ENCODE measurements around the gene MXD4.
"Not testable (repeated sequence)": the region's sequence is repeated elsewhere in the genome, so short reads cannot be mapped to it uniquely, and the experiment has no call there.

MXD4 gene

DNA sequence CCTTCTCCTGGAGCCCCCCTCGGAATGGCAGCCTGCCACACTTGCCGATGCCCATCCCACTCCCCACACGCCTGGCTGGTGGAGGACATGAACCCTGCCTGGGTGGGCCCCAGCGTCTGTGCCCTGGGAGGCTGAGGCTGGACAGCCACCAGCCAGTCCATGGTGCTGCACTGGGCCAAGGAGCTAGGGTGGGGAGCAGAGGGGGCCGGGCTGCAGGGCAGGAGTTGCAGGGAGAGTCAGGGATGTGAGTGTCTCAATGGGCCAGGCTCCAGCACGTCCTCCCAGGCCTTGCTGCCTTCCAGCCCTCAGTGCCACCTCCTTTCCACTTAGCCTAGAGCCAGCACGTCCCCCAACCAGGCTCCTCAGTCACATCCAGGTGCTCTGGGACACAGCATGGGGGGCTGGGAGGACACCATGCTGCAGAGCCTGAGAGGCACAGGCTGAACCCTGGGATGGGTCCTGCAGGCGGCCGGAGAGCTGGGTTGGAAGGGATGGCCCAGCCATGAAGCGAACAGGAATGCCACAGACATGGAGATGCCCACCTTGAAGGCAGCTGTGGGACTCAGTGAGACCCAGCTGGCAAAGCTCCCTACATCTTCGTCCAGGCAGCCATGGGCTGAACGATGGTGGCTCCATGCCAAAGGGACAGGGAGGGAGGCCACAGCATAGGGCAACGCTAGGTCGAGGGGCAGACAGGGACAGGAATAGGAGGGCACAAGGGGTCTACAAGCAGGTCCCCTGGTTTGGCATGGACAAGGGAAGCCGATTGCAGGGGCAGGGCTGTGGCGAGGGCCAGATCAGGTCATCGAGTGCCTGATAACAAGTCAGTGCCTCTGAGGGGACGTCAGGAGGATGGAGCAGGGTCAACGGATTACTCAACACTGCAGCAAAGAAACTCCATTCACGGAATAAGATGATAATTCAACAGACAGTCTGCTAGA lies 30.1 kb upstream of the MXD4 start:
- DNase-seq = no peak

DNA sequence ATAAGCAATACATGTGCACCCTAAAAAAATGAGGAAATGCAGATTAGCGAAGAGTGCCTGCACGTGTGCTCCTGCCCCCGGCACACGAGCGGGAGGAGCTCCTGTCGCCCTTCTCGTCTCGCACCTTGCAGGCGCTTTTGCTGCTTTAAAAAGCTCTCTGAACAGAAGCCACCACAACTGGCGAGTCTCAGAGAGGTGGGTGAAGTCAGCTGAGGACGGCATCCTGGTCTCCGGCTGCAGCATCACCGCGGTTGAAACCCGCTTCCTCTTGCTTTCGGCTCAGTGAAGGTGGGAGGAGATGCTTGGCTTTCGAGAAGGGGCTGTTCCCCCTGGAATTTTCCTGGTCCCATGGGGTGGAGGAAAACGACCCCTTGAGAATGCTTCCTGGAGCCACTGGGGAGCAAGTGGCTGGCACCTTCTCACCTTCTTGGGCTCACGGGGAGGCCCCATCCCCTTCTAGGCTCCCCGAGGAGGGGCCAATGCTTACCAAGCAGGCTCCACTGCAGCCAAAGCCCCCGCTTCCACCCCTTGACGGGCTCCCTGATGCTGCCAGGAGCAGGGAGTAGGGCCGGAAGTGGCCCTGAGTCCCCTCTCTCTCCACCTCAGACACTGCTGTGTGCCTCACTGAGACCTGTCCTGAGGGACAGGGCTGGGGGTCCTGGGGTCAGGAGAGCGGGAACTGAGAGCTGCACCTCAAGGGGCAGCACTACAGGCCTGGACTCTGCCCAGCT lies 29.2 kb upstream of the MXD4 start:
- peak; percentile 69 for DNase-seq

DNA sequence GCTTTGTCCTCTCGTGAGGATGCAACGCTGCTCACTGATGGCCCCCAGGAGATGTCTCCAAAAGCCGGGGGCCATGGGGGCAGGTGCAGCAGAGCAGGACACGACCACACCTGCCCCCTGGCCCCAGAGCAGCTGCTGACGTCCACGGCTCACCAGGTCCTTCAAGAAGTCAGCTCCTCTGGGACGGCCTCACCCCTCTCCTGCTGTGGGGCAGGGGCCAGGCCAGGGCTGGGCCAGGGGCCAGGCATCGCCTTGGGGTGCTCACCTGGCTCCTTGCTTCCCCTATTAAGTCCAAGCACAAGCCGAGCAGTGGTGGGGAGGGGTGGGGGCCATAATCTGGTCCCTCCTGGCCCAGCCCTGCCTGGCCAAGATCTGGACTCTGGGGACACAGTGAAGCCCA lies 28.6 kb upstream of the MXD4 start:
- no peak for DNase-seq

DNA sequence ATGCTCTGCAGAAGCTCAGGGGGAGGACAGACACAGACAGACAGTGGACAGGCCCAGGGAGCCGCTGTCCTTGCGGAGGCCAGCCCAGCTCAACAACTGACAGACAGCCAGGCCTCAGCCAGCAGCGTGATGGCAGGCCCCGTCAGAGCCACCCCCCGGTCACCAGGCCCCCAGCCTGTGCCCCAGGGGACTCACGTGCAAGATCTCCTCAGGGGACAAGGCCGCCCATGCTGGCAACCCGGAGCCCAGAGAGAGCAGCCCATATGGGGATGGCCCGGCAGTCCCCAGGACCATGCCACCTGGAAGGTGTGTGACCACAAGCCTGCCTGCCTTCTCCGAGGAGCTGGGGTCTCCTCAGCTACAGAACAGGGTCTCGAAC lies 28.0 kb upstream of the MXD4 start:
- no peak for DNase-seq

DNA sequence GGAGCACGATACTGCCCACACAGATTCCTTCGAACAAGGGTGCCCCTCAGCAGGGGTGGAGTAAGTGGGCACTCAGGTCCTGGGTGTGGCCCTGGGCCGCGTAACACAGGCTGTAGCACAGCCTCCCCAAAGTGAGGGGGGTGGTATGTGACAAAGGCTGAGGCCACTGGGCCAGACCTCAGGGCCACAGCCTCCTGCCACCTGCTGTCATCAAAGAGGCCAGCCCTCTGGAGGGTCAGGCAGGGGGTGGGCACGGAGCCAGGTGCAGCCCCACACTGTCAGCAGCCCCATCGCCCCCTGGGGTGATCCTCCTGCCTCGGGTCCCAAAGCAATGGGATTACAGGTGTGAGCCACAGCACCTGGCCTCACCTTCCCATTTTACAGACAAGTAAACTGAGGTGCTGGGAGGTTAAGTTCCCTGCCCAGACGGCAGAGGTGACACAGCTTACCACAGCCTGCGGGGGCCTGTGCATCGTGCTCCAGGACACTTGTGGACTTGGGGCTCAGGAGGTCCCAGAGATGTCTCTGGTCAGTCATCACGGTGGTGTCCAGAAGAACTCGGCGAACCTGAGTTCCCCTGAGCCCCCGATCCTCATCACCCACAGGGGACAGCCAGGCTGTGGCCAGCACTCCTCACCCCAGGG lies 27.5 kb upstream of the MXD4 start:
- no peak for DNase-seq

DNA sequence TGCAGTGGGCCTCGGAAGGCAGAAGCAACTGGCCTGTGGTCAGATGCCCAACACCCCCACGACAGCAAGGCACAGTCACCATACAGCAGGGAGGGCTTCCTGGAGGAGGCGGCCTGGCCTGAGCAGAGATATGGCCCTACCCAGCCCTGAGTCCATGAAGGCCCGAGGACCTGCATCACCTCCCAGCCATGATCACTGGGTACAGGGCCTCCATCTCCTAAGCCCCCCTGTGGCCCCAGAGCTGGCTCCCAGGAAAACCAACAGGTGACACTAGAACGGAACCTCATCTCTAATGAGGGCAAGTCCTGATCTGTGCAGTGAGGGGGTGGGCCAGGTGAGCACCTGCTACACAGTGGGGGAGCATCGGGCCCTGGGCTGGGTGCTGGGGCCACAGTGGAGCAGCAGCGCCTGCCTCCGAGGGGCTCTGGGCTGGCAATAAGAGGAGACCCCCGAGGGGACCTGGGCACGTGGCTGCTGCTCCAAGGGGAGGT lies 26.2 kb upstream of the MXD4 start:
- DNase-seq = no peak

DNA sequence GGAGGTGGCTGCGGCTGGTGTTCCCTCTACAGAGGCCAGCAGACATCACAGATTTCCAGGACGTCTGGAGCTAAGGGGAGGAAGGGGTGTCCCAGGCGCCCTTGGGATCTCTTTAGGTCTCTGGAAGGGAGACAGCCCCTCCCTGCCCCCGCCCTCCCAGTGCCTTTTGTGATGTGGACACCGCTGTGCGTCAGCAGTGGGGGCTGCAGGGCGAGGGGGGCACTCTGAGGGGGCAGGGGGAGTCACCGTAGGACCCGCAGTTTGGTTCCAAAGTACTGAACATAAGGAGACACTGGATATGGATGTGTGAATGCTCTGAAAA lies 25.6 kb upstream of the MXD4 start:
- no peak for DNase-seq

DNA sequence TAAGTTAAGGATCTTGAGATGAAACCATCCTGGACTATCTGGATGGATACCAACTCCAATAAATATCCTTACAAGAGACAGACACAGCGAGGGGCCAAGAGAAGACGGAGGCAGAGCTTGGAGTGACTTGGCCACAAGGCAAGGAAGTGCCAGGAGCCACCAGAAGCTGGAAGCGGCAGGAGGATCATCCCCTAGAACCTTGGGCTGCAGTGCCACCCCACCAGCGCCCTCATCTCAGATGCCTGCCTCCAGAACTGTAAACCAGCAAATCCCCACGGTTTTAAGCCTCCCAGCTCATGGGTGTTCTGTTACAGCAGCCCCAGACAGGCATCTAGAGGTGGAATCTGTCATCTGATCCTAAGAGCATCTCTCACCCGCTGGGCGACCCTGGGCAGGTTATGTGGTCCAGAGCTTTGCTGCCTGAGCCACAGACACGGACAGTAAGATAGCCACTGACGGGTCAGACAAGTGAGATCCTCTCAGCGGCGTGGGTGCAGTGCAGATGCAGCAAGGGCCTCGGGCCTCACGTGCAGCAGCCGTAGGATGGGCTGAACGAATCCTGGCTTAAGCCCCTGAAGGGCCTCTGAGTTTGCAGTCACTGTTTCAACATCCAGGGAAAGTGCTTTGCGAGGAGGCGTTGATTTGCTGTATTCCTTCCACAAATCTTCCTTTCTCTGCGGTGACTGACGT lies 25.1 kb upstream of the MXD4 start:
- no peak for DNase-seq

DNA sequence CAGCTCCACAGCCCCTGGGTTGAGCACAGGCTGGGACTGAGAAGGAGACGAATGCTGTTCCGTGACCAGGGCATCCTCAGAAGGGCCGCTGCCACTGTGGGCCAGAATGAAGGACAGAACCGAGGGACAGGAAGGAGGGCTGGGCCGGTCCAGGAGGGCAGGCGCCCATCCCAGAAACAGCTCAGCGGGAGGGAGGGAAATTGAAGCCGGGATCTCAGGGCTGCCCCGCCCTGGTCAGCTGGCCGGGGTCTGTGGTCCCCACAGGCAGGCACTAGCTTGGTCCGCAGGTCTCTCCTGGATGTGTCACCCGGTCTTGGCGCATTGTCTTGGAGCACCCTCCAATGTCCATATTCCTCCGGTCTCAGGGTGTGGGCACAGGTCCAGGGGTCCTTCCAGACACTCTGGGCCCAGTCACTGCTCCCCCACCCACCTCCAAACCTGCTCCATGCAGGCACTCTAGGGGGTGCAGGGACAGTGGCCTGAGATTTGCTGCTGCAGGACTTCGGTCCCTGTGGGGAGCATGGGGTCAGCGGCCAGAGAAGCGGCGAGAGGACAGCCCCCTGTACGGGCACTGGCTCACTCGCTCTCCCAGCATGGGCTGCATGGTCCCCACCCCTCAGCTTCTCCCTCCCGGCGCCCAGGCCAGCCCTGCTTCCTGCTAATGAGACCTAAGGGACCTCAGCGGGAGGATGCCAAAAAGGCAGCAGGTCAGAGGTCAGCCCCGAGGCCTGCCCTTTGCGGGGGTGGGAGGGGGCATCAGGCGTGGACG lies 23.9 kb upstream of the MXD4 start:
- no peak for DNase-seq

DNA sequence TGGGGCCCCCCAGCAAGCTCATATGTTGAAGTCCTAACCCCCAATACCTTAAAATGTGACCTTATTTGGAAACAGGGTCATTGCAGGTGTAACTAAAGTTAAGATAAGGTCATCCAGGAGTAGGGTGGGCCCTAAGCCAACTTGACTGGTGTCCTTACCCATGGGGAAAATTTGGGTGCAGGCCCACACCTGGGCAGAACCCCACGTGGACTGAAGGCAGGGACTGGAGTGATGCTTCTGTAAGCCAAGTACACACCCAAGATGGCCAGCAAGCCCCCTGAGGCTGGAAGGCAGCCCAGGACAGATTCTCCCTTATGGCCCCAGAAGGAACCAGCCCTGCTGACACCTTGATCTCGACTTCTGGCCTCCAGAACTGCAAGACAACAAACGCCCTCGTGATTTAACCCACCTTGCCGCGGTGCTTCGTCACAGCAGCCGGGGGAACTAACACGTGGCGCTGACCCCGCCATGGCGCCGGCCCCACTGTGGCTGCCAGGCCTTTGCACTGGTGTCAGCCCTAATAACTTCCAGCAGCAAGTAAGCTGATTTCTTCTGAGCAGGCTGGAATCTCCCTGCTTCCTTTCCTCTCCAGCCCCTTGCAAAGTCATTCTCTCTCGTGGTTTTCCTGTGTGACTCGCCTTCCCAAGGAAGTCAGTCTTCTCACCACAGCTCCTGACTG lies 23.2 kb upstream of the MXD4 start:
- no peak for DNase-seq

DNA sequence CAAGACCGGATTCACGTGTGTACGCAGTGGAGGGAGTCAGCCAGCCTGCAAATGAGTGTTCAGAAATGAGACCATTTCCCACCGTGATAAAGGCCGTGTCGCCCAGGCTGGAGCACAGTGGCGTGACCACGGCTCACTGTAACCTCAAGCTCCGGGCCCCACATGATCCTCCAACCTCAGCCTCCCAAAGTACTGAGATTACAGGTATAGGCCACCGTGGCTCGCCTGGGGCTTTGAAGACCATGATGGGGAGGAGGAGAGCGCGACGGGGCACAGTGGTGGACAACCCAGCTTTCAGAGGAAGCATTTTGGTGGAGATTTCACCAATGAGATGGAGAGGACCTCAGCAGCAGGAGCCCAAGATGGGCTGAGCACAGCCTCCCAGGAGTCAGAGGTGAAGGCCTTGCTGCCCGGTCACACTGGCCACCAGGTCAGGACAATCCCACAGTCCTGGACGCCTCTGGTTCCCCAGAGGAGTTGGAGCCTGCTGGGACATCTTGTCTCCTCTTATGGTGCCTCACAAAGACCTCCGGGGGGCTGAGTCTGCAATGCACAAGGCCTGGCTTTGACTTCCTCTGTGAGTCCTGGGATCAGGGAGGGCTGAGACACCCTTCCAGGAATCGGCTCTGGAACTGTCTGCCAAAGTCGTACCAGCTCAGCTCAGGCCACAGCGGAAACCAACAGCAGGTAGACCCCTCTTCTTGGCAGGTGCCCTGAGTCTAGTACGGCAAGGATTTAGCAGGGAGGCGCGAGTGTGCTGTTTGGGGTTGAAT lies 22.4 kb upstream of the MXD4 start:
- DNase-seq = no peak

DNA sequence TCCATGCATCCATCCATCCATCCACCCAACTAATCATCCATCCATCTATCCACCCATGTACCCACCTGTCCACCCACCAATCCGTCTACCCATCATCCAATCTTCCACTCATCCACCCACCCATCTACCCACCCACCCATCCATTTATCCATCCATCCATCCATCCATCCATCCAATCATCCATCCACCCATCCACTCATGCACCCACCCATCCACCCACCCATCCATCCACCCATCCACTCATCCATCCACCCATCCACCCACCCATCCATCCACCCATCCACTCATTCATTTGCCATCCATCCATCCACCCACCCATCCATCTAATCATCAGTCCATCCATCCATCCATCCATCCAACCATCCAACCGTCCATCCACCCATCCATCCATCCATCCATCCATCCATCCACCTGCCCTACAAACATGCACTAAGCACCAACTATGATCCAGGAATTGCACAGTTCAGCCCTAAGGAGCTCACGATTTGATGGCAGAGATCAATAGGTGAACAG lies 21.3 kb upstream of the MXD4 start:
- DNase-seq = no peak

DNA sequence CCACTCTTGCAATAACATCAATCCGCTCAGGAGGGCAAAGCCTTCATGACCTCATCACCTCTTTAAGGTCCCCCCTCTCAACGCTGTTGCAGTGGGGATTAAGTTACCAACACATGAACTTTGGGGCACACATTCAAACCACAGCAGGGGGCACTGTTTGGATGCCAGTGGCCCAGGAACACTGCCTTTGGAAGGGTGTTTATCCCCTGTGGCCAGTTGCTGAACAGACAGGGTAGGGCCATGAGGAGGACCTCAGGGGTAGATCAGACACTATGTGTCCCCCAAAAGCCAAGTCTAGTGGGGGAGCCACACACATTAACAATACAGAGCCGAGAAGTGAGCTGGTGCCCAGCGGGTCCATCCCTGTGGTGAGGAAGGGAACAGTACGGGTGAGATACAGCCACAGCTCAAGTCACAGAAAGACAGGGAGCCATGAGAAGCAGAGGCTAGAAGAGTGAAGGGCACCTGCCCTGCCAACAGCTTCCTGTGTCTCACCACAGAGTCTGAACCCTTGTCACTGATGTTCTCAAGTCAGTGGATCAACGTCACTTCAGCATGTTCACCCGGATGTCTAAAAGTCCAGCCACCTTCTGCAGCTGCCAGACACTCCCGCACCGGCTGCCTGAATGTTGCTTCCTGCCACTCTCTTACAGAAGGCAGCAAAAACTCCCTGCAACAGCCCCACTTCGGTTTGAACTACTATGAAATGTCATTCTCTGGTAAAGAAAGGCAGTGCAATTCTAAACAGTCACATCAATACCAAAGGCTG lies 19.9 kb upstream of the MXD4 start:
- peak; percentile 74 for DNase-seq

DNA sequence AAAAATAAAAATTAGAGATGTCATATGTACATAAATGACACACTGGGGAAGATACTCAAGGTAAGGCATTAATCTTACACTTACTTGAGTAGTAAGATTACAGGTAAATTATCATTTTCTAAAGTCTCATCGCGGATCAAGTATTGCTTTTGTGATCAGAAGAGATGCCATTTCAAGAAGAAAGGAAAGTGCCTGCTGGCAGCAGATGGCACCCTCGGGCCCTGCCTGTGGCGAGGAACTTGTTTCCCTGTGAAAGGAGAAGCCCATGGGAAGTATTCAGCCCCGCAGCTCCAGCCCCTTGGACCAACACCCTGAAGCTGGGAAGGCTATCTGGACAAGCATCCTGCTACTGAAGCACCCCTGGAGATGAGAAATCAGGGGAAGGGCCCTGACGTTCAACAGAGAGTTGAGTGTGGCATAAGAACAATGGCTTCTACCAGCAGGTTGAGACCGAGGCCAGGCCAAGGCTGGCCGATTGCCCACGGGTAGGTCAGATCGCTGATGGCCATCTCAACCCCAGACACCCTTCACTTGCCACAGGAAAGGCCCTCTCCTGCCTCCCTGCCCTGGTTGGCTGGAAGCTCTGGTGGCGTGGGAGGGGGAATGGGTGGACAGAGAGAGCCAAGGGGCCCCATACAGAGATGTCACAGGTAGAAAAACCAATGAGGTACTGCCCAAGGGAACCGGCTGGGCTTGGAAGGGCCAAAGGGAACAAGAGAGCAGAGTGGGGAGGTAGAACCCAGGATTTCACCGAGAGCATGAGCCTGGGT lies 18.8 kb upstream of the MXD4 start:
- DNase-seq = peak; percentile 20

DNA sequence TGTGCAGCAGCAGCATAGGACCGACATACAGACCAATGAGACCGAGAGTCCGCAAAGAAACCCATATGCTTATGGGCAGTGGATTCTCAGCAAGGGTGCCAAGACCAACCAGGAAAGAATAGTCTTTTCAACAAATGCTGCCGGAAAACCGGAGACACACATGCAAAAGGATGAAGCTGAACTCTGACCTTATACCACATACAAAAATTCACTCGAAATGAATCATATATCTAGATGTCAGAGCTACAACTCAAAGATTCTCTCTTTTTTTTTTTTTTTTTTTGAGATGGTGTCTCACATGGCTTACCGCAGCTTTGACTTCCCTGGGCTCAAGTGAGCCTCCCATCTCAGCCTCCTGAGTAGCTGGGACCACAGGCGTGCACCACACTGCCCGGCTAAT lies 16.0 kb upstream of the MXD4 start:
- DNase-seq = no peak

DNA sequence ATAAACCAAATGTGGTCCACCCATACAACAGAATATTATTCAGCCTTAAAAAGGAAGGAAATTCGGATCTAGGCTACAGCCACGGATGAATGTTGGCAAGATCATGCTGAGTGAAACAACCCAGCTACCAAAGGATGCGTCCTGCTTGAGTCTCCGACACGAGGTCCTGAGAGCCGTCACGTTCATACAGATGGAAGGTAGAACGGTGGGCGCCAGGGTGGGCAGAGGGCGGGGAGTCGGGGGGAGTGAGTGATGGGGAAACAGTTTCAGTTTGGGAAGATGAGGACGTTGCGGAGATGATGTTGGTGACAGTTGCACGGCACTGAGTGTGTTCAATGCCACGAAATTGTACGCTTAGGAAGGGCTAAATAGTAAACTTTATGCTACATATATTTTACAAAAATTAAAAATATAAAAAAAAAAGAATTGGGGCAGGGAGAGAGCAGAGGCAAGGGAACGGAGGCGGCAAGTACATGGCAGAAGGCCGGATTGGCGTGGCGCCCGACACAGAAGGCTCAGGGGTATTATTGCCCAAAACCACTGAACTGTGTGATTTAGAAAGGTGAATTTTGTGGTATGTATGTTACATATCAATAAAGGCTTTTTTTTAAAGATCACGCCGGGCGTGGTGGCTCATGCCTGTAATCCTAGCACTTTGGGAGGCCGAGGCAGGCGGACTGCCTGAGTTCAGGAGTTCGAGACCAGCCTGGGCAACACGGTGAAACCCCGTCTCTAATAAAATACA lies 14.8 kb upstream of the MXD4 start:
- DNase-seq = no peak

DNA sequence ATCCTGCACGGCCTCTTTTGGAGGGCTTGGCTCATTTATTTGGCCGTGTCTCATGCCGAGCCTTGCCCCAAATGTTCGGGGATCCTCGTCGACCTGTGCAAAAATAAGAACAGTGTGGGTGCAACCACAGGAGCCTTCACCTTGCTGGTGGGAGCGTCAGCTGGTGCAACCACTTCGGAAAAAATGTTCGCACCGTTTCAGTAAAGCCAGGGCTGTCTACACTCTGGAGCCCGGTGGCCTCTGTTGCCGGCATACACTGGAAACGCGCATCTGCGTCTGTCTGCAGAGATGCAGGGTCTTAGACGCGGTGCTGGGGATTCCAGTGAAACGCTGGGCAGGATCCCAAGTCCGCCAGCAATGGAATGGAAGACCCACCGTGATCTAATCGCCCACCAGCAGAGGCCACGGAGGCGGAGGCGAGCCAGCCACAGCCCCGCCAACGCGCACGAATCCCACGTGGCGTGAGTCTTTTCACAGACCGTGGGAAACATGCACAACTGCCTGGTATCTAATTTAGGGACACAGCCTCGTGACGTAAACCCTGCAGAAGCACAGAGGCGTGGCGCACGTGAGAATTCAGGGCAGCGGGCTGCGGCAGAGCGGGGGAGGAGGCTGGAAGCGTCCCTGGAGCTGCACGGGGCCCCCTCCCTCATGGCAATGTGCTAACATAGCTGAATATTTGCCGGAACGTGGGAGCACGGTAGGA lies 13.8 kb upstream of the MXD4 start:
- DNase-seq = no peak

DNA sequence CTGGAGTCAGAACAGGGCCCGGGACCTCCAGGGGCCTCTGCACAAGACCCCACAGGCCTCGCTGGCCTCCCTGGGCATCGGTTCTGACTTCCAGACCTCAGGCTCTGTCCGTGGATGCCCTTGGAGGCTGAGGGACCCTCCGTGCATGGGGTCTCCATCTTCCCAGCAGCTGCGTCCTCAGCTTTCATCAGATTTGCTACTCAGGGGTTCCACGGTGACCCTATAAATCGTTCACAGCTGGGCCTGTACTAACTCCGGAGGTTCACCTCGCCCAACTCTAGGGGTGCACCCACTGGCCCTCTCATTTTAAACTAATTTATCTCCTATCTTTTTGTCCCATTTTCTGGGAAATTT lies 13.1 kb upstream of the MXD4 start:
- DNase-seq = not testable (repeated sequence)

Measured in hematopoietic multipotent progenitor cell treated with erythropoietin and hydrocortisone succinate and interleukin-3 and kit ligand, for 4 days (in vitro differentiated cells).